Body of pancreas (tissue), 4 donors: ENCODE data around the gene TPM1.

ENCODE experiments used
- POLR2A ChIP-seq, 3 donors: fragments of 450-650 bp; IDR thresholded peaks; one replicate each; pipeline ENCODE4 v1.6.1; 2016; ENCODE audit warnings: antibody characterized with exemption in 3 of 3, mild to moderate bottlenecking in 2 of 3
- TF ChIP-seq, protein P1 (sequence below), 7 experiments: fragments of 450-650 bp in 4 of 7; fragments of 200-600 bp in 3 of 7; sonication (generic) in 3 of 7; IDR thresholded peaks; one replicate each; pipeline ENCODE4 v1.5.1; 2016 to 2019; ENCODE audit warnings: antibody characterized with exemption in 7 of 7

DNA sequence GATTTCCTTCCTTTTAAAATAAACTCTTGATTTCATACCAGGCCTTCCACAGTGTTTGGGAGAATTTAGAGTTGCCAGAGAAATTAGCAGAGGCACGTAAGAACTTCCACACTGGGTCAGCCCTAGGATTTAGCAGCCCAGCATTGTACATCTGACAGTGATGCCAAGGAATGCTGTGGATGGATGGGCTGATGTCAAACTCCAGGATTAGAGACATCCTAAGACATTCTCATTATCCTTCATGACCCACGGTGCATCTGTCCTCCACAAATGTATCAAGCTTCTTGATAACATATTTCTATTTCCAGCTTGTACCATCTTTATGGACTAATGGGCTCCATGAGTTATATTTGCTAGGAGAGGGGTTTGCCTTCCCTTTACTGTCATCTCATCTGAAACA is 8.0 kb upstream of the TPM1 start:
- TF ChIP-seq, protein P1, sequence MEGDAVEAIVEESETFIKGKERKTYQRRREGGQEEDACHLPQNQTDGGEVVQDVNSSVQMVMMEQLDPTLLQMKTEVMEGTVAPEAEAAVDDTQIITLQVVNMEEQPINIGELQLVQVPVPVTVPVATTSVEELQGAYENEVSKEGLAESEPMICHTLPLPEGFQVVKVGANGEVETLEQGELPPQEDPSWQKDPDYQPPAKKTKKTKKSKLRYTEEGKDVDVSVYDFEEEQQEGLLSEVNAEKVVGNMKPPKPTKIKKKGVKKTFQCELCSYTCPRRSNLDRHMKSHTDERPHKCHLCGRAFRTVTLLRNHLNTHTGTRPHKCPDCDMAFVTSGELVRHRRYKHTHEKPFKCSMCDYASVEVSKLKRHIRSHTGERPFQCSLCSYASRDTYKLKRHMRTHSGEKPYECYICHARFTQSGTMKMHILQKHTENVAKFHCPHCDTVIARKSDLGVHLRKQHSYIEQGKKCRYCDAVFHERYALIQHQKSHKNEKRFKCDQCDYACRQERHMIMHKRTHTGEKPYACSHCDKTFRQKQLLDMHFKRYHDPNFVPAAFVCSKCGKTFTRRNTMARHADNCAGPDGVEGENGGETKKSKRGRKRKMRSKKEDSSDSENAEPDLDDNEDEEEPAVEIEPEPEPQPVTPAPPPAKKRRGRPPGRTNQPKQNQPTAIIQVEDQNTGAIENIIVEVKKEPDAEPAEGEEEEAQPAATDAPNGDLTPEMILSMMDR (IDR thresholded peaks at IDR 0.05): no peak
- no peak for TF ChIP-seq POLR2A (IDR thresholded peaks at IDR 0.05)
